CD4-positive, alpha-beta T cell treated with Interleukin-6 at 100 ng/mL for 8 hours (primary cell): ENCODE data around the gene RP2.

Experiments
- DNase-seq: peaks from one replicate; pipeline ENCODE4 v3.0.0-alpha.2; 2020; ENCODE audit warnings: mixed read lengths, low spot score

Gene RP2

DNA sequence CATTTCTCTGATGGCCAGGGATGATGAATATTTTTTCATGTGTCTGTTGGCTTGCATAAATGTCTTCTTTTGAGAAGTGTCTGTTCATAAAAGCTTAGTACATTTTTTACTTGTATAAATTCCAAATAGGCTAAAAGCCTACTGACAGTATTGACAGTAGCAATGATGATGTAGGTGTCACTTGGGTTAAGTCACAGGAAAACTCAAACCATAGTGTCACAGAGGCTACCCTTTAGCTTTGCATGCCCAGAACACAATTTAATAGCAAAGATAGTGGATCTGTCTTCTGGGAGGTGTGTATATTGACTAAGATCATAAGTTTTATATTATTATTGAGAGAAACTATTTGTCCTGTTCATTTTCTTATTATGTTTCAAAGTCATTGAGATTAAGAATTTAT, 8.1 kb downstream of the RP2 start:
- no peak for DNase-seq

DNA sequence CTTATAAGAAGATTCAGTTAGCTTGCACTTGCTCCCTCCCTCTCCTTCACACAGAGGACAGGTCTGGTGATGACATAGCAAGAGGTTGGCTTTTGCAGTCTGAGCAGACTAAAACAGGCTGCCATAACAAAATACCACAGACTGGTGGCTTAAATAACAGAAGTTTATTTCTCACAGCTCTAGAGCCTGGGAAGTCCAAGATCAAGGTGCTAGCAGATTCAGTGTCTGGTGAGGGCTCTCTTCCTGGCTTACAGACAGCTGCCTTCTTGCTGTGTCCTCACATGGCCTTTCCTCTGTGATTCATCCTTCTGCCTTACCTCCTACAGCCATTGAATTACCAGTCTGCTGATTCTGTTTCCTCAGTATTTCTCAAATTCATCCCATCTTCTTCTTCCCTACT, 13.1 kb downstream of the RP2 start:
- no peak for DNase-seq

DNA sequence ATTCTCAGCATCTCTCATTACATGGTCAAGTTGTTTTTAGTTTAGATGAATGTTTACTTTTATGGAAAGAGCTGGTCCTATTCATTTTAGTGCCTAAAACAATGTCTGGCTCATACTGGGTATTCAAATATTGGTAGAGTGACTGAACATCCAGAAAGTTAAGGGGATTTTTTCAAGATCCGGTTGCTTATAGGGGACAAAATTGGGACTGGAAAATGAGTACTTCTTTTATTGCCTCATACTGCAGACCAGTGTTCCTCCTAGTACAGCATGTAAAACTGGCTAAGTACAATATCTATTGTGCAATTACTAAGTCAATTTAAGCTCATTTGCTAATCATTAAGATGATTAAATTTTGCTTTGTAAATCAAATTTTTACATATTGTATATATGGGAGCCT, 13.9 kb downstream of the RP2 start:
- no peak for DNase-seq

DNA sequence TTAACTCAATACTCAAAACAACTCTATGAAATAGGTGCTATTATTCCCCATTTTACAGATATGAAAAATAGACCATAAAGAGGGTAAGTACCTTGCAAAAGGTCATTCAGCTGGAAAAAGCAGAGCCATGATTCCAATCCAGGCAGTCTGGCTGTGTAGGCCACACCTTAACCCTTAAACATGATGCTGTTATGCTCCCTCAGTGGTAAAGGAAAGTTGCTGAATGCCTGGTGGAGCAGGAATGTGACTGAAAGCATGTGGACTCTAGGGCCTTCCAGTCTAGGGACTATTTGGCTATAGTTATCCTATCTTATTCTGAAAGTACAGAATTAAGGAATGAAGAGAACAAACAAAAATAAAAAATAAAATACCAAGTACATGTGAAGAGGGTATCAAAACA, 19.6 kb downstream of the RP2 start:
- no peak for DNase-seq

DNA sequence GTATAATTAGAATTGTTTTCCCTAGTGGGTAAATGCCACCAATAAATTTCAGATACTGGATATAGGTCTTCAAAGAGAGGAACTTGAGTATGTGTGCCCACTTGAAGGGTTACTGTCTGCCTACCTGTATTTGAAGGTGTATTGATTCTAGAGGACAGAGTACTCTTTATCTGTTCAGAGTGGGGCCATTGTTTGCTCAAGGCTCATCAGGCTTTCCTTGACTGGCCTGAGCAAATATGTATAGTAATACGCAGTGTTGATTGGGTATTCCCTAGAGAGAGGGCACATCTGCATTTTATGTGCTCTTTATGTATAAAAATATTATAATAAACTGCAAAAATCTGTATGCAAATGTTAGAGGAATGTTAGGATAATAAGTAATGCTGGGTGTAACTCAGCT, 23.7 kb downstream of the RP2 start:
- DNase-seq: no peak

DNA sequence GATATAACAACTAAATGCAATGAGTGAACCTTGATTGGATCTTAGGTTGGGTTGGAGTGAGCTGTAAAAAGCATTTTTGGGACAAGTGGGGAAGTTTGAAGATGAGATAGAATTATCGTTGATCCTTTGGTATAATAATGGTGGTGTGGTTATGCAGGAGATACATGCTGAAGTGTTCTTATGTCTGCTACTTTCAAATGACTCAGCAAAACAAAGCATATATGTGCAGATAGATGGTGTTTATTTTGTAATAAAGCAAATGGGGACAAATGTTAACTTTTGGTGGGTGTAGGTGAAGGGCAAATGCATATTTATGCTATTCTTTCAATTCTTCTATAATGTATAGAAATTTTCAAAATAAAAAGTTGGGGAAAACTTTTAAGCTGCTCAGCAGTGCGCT, 26.2 kb downstream of the RP2 start:
- DNase-seq: no peak

DNA sequence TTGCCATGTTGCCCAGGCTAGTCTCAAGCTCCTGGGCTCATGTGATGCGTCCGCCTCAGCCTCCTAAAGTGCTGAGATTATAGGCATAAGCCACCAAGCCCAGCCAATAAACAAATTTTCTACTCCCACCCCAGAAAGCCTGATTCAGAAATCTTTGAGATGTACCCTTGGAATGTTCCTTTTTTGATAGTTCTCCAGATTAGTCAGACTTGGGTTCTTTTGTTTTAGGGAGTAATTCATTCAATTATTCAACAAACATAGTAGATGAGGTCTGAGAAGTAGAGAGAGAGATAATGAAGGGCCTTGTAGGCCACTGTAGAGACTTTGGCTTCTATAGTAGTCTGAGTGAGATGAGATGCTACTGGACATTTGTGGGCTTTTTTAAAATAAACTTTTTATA, 27.8 kb downstream of the RP2 start:
- DNase-seq: no peak

DNA sequence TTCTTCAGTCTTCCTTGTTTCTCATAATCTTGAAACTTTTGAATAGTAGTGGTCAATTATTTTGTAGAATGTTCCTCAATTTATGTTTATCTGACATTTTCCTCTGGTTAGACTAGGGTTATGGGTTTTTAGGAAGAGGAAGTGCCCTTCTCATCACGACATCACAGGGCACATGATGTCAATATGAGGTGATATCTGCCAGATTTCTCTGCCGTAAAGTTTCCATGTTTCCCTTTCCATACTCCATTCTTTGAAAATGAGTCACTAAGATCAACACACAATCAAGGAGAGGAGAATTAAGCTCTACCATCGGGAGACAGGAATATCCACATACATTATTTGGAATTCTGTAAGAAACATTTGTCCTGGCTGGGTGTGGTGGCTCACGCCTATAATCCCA, 28.4 kb downstream of the RP2 start:
- DNase-seq: no peak

DNA sequence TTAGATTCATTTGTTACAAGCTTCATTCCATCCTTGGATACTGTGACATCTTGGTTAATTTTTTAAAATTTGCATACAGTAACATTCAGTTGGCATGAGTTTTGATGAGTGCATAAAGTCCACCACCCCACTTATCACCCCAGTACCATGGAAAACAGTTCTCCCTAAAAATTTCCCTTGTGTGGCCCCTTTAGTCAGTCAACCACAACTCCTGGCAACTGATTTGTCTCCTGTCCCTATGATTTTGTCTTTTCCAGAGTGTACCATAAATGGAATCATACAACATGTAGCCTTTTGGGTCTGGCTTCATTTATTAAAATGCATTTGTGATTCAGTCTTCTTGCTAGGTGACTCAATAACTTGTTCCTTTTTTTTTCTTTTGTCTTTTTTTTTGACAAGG, 29.9 kb downstream of the RP2 start:
- DNase-seq: no peak

DNA sequence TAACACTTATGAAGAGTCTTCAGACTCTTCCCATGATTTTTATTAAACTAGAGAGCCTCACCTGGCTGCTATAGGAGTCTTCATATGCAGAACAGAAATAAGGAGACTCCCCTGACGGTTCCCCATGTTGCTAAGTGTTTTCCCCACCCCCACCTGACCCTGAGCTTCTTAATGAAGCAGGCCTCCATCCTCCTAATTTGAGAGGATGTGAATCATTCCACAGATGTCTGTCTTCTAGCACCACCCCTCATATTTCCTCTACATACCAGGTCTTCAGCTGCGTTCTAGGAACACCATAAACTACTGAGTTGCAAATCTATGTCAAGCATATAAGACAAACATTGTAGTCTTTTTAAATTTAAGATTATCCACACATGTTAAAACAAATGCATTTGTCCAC, 36.9 kb downstream of the RP2 start:
- DNase-seq: no peak

DNA sequence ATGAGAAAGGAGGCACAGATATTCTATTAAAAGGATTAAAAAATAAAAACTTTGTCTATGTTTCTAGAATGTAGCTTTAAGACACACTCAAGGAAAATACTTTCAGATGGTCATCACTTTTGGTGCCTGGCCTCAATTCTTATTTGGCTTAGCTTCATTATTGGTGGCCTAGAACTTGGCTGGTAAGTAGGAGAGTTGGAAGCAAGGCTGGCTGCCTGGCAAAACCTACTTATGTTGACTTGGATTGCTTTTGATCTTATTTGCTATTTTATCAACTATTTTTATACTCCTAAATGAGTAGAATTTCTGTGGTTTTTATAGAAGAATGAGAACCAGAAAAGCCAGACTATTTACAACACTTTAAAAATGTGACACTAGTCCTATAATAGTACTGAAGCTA, 40.1 kb downstream of the RP2 start:
- DNase-seq: no peak

DNA sequence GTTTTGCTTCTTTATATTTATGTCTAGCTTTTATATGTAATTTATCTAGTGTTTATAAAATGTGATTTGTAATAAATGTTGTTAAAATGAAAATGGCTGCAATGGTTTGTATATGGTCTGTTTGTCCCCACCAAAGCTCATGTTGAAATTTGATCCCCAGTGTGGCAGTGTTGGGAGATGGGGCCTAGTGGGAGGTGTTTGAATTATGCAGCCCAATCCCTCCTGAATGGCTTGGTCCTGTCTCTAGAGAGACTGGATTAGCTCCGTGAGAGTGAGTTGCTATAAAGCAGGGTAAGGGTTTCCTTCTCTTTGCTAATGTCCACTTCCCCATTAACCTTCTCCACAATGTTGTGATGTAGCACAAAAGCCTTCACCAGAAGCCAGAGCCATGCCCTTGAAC, 45.4 kb downstream of the RP2 start:
- no peak for DNase-seq

DNA sequence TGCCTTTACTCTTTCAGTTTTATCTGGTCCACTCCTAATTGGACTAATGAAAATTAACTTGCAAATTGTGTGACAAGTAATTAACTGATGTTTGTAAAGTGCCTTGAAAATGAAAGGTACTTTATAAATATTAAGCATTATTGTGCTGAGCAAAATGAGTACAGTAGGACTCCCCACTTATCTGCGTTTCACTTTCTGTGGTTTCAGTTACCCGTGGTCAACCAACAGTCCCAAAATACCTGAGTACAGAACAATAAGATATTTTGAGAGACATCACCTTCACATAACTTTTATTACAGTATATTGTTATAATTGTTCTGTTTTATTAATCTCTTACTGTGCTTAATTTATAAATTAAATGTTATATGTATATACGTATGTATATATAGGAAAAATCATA, 48.0 kb downstream of the RP2 start:
- no peak for DNase-seq

DNA sequence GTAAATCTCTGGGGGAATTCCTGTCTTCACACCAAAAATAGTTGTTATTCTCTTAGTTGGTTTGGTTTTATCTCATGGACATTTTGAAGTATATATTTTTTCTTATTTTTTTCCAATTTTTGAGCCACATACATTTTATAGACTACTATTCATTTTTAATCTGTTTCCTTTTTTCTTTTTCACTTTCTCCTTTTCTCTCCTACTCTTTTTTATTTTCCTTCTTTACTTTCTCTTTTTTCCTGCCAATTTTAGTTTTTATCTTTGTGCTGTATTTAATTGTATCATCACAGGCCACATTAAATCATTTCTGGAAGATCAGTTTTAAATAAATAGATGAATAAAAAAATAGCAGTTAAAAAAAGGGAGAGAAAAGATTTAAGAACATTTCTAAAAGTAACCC, 61.4 kb downstream of the RP2 start:
- DNase-seq: no peak

DNA sequence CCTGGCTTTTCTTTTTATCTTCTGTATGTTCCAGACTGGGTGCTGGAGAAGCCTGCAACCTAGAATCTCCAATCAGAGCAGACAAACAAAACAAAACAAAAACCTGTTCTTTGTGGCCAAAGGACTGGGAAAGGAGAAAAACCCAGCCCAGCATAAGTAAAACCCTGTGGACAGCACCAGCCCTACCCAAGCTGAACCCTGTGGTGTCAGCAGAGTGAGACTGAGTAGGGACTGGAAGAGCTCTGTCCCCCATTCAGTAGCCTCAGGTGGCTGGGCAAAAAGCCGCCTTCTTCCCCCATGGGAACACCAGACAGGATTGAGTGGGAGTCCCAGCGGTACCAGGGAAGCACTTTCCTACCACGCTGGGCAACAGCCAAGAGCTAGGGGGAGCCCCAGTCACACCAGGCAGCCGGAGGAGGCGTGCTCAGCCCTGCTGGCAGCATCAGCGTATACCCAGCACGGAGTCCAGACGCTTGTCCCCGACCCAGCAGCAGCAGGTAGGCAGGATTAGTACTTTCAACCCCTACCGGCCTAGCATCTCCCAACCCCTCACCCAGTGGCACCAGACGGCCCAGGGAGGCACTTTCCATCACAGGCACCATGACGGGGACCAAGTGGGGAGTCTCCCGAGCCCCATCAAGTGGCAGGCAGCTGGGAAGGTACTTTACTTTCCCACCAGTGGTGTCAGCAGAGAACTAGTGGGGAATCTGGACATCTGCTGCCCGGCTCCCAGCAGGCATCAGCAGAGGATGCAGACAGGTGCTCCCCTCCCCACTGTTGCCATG, 66.8 kb downstream of the RP2 start:
- peak; percentile 52 for DNase-seq

DNA sequence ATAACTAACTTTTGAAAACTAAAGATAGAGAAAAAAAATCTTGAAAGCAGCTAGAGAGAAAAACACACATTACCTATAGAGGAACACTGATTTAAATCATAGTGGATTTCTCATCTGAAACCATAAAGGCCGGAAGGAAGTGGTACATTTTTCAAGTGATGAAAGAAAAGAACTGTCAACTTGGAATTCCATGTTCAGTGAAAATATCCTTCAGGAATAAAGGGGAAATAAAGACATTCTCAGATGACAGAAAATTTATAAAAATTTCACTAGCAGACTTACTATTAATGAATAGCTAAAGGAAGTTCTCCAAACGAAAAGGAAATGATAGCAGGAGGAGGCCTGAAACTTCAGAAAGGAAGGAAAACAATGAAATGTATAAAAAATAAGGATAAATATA, 67.8 kb downstream of the RP2 start:
- DNase-seq: no peak

DNA sequence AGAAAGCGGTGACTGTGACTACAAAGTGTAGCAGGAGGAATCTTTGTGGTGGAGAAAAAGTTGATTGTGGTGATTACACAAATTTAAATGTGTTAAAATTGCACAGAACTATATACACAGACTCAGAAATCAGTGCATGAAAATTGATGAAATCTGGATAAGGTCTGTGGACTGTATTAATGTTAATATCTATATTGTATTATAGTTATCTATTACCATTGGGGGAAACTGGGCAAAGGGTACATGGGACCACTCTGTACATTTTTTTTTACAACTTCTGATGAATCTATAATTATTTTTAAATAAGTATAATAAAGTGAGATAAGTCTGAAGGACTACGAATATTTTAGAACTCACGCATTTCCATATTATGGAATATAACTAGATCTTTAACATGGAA, 73.6 kb downstream of the RP2 start:
- DNase-seq: no peak

DNA sequence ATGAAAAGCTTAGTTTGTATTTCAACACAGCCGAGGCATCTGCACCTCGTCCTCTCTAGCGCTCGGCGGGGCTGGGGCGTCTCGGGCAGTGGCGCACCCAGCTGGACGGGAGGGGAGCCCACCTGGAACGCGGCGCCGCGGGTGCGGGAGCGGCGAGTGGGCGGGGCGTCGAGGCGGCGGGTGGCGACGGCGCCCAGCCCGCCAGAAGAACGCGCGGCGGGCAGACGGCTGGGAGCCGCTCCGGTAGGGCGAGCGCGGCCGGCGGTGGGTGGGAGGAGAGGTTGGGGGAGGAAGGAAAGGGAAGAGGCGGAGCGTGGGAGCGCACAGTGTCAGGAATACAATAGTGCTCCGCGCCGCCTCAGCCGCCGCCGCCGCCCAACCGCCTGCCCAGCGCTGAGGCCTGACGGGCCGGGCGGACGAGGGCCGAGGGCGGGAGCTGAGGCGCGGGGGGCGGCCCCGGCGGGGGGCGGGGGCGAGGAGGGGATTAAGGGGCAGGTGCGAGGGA, 75.3 kb downstream of the RP2 start, which contains the start of gene JADE3:
Gene JADE3, plus strand, starts transcription at position 324 of the 505 bp plus-strand sequence. CDS start 72,474 bp downstream, outside the sequence.
- DNase-seq: peak; percentile 5

DNA sequence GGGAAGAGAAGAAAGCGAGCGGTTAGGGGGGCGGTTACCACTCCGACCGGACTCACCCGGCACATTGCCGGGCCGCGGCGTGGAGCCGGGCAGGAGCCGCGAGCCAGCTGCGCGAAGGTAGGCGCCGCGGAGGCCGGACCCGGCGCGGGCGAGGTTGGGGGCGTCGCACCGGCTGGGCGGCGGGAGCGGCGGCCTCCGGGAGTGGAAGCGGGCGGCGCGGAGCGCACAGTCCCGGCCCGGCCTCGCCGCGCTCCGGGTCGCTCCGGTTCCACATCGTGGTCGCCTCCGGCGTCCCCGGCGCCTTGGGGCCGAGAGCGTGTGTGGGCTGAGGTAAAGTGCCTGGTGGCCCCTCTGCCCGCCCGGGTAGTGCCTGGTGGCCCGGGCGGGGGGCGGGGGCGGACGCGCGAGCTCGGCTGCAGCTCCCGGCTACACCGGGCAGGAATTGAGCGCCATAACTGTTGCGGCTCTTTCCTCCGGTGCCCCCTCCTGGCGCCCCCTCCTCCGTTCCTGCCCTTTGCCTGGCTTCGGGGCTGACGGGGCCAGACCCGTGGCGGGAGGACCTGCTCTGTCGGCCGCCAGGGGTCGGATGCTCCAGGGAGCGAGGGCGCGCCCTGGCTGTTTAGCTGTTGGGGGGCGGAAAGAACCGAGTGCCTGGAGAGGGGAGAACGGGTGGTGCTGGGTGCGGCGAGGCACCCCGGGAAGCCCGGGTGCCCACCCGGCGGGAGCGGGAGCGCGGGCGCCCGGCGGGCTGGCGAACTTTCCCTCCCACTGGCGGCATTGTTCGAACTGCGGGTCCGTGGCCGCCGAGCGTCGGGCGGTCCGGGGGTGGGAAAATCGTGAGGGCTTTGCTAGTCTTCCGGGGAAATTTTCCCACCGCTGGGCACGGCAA, 76.0 kb downstream of the RP2 start:
- DNase-seq: no peak

DNA sequence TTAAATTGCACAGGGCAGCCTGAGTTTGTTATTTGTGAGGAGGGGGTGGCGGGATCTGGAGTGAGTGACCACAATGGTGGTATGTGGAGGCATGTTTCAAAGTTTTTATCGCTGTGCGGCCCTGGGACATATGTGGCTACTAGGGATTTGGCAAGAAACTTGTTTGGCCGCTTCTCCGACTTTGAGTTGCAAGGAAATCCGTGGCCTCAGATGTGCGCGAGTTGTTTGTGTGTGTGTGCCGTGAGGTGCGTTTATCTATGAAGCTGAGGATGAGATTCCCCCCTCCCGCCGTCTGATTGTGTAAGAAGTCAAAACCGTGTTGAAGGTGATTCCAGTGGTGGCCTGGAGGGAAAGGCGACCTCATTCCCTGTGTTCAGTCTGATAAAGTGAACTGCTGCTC, 76.8 kb downstream of the RP2 start:
- no peak for DNase-seq

DNA sequence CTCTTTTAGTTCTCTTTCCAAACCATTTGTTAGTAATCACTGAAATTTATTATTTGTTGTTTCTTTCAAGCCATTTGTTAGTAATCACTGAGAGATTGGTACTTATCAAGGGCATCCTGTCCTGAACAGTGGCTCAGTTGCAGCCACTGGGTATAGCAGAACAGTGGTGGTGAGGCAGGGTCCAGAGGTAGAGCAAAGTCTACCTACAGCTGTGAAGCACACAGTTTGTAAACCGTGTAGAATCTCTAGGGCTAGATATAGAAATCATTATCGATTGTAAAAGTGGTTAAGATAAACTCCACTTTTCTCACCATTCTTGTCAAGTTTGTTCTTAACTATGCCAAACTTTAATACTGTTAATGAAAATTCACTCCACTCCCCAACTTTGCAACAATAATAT, 79.4 kb downstream of the RP2 start:
- DNase-seq: no peak

DNA sequence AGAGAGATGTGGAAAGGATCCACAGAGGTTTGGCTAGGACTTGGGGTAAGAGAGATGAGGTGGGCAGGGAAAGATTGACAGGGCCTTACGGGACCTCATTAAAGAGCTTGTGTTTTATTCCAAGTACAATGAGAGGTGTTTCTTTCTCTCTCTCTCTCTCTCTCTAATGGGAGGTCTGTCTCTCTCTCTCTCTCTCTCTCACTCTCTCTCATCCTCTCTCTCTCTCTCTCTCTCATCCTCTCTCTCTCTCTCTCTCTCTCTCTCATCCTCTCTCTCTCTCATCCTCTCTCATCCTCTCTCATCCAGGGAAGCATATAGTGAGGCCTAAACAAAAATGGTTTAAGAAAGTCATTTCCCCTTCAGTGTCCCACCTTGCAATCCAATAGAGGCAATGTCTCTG, 80.8 kb downstream of the RP2 start:
- DNase-seq: no peak

DNA sequence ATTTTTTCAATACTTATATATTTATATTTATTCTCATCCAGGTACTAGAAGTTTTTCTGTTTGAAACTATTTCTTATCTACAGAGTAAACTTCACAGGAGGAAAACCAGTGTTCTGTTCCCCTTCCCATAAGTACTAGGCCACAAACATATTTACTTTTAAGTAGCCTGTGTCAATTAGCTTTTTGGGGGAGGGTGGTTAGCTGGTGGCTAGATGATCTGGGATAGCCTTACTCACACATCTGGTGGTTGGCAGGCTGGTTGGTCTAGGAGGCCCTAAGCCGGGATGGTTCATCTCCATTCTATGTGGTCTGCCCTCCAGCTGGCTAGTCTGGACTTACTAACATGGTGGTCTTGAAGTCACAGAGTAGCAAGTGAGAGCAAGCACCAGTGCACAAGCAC, 81.6 kb downstream of the RP2 start:
- DNase-seq: no peak
